GM18511 (cell line): ENCODE measurements around the gene CDIPT.
A peak's percentile ranks its signal among the peaks of the same experiment; 100 is the strongest.

ENCODE experiments used
- ATAC-seq: cut with Tn5 transposase; IDR thresholded peaks from one replicate; pipeline ENCODE4 v1.9.1; 2021; ENCODE audit warnings: mild to moderate bottlenecking, moderate library complexity; ENCODE audit not compliant: unreplicated experiment

CDIPT gene

DNA sequence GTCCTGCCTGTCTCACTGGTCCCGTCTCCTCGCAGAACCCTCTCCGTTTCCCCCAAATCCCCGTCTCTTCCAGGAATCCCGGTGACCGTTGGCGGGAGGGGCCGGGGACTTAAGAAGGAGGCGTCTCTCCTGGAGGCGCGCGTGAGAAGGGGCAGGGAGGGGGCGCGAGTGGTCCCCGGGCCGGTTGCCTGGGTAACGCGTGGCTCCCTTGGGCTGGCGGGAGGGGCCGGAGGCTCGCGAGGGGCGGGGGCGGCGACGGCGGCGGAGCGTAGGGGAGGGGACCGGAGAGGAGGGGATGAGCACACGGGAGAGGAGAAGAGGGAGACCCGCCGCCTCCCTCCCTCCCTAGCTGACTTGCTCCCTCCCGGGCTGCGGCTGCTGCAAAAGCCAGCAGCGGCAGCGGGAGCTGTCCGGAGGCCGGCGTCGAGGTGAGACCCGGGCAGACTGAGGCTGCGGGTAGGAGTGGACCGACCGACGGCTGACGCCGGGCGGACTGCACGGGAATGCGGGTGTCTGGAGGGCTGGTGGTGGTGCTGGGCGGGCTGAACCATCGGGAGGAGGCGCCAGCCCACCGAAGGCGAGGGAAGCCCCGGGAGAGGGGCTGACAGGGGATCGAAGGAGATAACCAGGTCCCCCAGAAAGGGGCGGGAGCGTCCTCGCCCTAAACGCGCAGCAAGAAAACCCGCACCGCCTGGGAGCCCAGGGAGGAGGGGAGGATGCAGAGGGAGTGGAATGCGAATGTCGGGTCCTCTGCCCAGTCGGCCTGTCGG lies 50.9 kb downstream of the CDIPT start, which contains the start of gene PRRT2:
Gene PRRT2 (plus strand): TSS at position 298 of the 770 bp plus-strand sequence. CDS start 862 bp downstream, outside the sequence.
- no peak for ATAC-seq

GRCh38 chr16:29811170-29811895 lies 51.7 kb downstream of the CDIPT start:
- peak; percentile 42 for ATAC-seq

GRCh38 chr16:29810699-29811169 lies 52.3 kb downstream of the CDIPT start:
- ATAC-seq = no peak

DNA sequence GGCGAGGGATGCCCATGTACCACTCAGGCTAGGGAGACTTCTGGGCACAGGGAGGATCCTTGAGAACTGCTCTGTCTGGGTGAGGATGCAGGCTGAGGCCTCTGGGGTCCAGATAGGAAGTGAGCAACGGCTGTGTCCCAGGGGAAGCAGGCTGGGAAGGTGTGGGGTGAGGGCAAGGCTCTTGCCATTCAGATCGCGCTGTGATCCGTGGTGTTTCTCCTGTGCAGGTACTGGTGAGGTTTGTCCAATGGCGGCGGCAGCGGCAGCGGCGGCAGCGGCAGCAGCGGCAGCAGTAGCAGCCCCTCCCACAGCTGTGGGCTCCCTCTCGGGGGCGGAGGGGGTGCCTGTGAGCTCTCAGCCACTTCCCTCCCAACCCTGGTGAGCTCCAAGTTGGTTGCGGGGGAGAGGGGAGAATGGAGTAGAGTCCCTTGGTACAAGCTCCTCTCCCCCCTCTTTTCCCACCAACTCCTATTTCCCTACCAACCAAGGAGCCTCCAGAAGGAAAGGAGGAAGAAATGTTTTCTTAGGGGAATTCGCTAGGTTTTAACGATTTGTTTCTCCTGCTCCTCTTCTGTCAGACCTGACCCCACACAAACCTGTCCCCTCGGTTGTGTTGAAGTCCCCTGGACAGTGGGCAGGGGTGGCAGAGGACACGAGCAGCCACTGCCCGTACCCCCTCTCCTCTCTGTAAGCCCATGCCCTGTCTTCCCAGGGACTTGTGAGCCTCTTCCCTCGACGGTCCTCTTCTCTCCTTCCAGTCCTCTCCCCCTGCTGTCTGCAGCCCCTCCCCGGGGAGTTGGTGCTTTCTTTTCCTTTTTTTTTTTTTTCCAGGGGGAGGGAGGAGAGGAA lies 53.0 kb downstream of the CDIPT start:
- no peak for ATAC-seq

- ATAC-seq = no peak
Measured at GRCh38 chr16:29809031-29809747, 53.8 kb downstream of the CDIPT start.
